BE2C (cell line): ENCODE results near the gene VAV2.
A peak's percentile ranks its signal among the peaks of the same experiment; 100 is the strongest.

Experiments
- DNase-seq: peaks from one replicate; pipeline ENCODE4 v3.0.0-alpha.2; 2020
- H3K27me3 ChIP-seq: fragments of 250-450 bp; sonication (Bioruptor Pico); 2 replicates; pipeline ENCODE4 v1.5.1; 2020; ENCODE audit warnings: mild to moderate bottlenecking
- H3K36me3 ChIP-seq: fragments of 250-450 bp; sonication (Bioruptor Pico); 2 replicates; pipeline ENCODE4 v1.5.1; 2020; ENCODE audit warnings: mild to moderate bottlenecking
- H3K4me1 ChIP-seq: fragments of 250-450 bp; sonication (Bioruptor Pico); 2 replicates; pipeline ENCODE4 v1.5.1; 2020
- H3K4me3 ChIP-seq: 2 replicates; pipeline ENCODE4 v1.5.1; 2011; ENCODE audit warnings: low read depth, low read length
- H3K9me3 ChIP-seq: fragments of 250-450 bp; sonication (Bioruptor Pico); 2 replicates; pipeline ENCODE4 v1.5.1; 2020
- TF ChIP-seq, protein P1 (sequence below): IDR thresholded peaks from 2 replicates; pipeline ENCODE4 v1.5.1; 2012; ENCODE audit warnings: mild to moderate bottlenecking, low read depth, low read length

Gene VAV2

DNA sequence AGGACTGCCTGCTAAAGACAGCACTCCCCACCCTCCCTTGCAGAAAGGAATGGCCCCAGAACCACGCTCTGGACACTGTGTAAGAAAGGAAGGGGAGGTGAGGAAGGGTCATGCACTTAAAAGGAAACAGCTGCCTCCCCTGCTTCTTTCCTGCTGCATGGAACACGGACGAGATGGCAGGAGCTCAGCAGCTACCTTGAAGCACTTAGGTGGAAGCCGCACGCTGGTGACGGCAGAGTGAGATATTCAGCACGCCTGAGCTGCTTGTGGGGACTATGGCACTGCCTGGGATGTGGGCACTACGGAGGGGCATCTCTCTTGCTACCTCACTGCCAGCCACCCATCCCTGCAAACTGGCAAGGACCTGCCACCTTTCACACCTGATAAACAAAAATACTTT is 101.5 kb downstream of the VAV2 start:
- Histone ChIP-seq H3K4me1 (peaks cover 46% of the 10 kb centered on the region), H3K36me3 (peaks cover 14% of the 10 kb centered on the region), H3K9me3 (no peaks in the 10 kb centered on the region), H3K27me3 (no peaks in the 10 kb centered on the region), H3K4me3 (no peak overlapping the region)
- no peak for DNase-seq
- TF ChIP-seq, protein P1, sequence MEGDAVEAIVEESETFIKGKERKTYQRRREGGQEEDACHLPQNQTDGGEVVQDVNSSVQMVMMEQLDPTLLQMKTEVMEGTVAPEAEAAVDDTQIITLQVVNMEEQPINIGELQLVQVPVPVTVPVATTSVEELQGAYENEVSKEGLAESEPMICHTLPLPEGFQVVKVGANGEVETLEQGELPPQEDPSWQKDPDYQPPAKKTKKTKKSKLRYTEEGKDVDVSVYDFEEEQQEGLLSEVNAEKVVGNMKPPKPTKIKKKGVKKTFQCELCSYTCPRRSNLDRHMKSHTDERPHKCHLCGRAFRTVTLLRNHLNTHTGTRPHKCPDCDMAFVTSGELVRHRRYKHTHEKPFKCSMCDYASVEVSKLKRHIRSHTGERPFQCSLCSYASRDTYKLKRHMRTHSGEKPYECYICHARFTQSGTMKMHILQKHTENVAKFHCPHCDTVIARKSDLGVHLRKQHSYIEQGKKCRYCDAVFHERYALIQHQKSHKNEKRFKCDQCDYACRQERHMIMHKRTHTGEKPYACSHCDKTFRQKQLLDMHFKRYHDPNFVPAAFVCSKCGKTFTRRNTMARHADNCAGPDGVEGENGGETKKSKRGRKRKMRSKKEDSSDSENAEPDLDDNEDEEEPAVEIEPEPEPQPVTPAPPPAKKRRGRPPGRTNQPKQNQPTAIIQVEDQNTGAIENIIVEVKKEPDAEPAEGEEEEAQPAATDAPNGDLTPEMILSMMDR, result no peak

DNA sequence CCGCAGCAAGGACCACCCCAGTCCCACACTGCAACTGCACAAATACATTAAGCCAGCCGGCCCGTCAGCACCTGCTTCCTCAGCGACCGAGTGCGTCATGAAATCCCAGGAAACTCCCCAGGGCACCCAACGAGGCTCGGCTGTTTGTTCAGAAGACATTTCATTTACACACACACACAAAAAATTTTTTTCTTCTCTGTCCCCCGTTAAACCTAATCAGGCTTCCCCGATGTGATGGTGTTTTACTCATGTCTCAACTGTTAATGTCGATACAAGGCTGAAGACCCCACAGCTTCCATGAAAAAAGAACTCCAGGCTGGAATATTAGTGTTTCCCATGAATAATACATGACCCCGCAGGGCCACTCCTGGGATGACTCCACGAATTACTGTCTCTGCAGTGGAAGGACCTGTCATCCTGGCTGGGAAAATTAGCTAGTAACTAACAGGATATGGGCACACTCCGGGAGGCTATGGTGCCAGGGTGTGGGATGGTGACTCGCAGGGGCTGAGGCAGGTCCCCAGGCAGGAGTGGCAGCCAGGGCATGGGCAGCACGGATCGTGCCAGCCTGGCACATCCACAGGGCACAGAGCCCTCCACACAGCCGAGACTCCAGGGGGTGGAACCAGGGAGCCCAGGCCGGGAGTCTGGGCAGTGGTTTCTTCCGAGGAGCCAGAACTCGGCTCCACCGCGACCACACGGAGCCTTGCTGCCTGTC is 102.4 kb downstream of the VAV2 start:
- TF ChIP-seq, protein P1, result no peak
- Histone ChIP-seq H3K4me1 (peaks cover 47% of the 10 kb centered on the region), H3K4me3 (no peak overlapping the region), H3K27me3 (no peaks in the 10 kb centered on the region), H3K9me3 (no peaks in the 10 kb centered on the region), H3K36me3 (peaks cover 14% of the 10 kb centered on the region)
- peak; percentile 53 for DNase-seq

DNA sequence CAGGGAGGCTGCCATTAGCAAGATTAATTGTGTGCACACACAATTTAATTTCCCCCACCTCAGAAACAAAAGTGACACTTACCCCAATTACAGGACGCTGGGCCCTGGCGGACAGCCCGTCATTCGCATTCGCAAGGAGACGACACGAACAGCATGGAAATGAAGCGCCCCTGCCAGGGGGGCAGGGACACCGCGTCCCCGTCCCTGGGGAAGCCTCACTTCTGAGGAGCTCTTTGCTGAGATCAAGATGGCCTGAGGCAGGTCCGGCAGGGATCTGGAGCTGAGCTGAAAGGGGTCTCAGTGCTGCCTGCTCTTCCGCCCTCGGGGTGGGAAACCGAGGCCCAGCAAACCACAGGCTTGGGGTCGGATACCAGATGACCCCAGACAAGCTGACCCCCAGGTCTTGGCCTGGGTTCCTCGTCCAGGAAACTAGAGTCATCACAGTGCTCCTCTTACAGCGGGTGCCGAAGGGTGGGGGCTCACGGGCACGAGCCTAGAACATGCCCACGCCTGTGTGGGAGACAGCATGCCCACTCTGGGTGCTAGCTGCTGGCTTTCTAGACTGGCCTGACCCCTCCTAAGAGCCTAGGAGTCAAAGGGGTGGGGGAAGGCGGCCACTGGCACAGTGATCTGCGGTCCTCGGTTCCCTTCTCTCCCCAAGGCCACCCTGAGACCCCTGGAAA is 103.2 kb downstream of the VAV2 start:
- Histone ChIP-seq H3K36me3 (peaks cover 7% of the 10 kb centered on the region), H3K27me3 (no peaks in the 10 kb centered on the region), H3K4me3 (peak overlapping the region; percentile 4), H3K4me1 (peaks cover 47% of the 10 kb centered on the region), H3K9me3 (no peaks in the 10 kb centered on the region)
- DNase-seq, result peak; percentile 63
- TF ChIP-seq, protein P1, result no peak

DNA sequence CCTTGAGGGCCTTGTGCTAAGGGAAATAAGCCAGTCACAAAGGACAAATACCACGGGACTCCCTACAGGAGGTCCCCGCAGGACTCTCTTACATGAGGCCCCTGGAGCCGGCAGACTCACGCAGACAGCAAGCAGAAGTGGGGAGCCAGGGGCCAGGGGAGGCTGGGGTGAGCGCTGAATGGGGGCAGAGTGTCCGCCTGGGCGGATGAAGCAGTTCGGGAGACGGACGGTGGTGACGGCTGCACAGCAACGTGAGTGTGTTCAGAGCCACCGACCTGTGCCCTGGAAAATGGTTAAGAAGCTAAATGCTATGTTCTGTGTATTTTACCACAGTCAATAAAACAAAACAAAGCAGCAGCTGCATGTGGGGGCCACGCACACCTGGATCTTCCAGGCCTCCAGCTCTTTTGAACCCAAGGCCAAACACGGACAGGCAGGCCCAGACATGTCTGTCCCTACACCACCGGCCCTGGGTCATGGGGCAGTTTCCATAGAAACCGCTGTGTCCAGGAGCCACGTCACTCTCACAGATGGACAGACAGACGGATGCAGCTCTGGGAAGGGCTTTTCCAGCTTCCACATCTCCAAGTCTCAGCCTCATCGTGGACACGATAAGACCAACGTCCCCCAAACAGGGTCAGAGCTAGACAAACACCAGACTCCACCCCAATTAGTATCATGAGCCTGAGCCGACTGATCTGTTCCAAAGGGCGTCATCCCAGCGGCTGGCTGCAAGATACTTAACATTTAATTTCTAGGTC is 103.9 kb downstream of the VAV2 start:
- Histone ChIP-seq H3K9me3 (no peaks in the 10 kb centered on the region), H3K4me3 (peak overlapping the region; percentile 4), H3K4me1 (peaks cover 50% of the 10 kb centered on the region), H3K27me3 (no peaks in the 10 kb centered on the region), H3K36me3 (peaks cover 7% of the 10 kb centered on the region)
- TF ChIP-seq, protein P1, result no peak
- DNase-seq, result peak; percentile 66

DNA sequence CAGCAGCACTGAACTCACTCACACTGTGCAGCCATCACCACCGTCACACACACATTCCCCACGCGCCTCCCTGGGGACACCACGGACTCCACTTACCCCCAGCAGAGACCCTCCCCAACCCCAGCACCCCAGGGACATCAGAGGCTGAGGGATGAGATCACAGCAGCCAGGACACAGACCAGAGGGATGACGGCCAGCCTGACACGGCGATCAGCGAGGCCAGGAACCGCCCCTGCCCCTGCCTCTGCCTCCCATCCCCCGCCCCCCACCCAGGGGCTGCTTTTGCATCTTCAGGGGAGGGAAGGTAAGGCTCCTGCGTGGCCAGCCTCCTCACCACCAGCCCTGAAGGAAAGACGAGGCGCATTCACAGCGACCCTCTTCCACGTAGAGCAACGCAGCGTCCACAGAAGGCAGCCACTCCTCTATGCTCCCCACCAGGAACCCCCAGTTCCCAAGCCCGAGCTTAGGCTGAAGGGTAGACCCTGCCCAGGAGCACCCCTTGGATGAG is 104.5 kb downstream of the VAV2 start:
- Histone ChIP-seq H3K9me3 (no peaks in the 10 kb centered on the region), H3K4me3 (no peak overlapping the region), H3K4me1 (peaks cover 57% of the 10 kb centered on the region), H3K27me3 (no peaks in the 10 kb centered on the region), H3K36me3 (peaks cover 7% of the 10 kb centered on the region; the same call in 1 of the 2 replicates)
- no peak for DNase-seq
- TF ChIP-seq, protein P1, result no peak
